ENCODE results near the gene NELFCD. TPM values are rescaled to one million over a fixed set of nuclear protein-coding genes. Genes with fewer than 3 reads are reported as not detected.
"Not testable (repeated sequence)": the region's sequence is repeated elsewhere in the genome, so short reads cannot be mapped to it uniquely, and the experiment has no call there.

The NELFCD gene
- total and polyA plus RNA-seq, 2 donors from 2014 or later = 50.2 to 63.4 TPM

- Histone ChIP-seq H3K4me3 (ENCODE audit: low read length in 3 of 3) (peak overlapping the region; percentile 78 to 96 (median 95)), H3K9me3 (ENCODE audit: control insufficient read depth in 2 of 3, insufficient read depth in 1 of 3, low read length in 3 of 3) (no peaks in the 10 kb centered on the region), H3K27me3 (ENCODE audit: control insufficient read depth, insufficient read depth, low read length) (no peaks in the 10 kb centered on the region), H3K36me3 (ENCODE audit: control insufficient read depth in 2 of 3, insufficient read depth in 3 of 3, low read length in 3 of 3) (peaks cover 0 to 5% (median 0%) of the 10 kb centered on the region in 3 donors), H3K4me1 (ENCODE audit: control insufficient read depth in 2 of 3, insufficient read depth in 2 of 3, low read depth in 1 of 3, low read length in 3 of 3) (peaks cover 4 to 21% (median 5%) of the 10 kb centered on the region in 3 donors), H3K9ac (ENCODE audit: low read length in 3 of 3) (peak overlapping the region; percentile 70 to 87 (median 73)), H3K27ac (ENCODE audit: low read depth in 2 of 2, low read length in 2 of 2) (no peak overlapping the region)
- peak in 3 of 5 donors; percentile 59 to 71 (median 59) for DNase-seq
- TF ChIP-seq CTCF (IDR thresholded peaks at IDR 0.05; ENCODE audit: borderline replicate concordance, extremely low read depth, insufficient read depth) = no peak
- FAIRE-seq = no peak
- intact Hi-C loops (cut with DNase I) = no loop called here
These were observed 740 bp downstream of the NELFCD start for GRCh38 chr20:58981628-58982364.

- H3K4me3 ChIP-seq (ENCODE audit: low read length in 3 of 3) = peak overlapping the region; percentile 8 to 95 (median 17)
These were observed 1.5 kb downstream of the NELFCD start for GRCh38 chr20:58982406-58983114.

DNA sequence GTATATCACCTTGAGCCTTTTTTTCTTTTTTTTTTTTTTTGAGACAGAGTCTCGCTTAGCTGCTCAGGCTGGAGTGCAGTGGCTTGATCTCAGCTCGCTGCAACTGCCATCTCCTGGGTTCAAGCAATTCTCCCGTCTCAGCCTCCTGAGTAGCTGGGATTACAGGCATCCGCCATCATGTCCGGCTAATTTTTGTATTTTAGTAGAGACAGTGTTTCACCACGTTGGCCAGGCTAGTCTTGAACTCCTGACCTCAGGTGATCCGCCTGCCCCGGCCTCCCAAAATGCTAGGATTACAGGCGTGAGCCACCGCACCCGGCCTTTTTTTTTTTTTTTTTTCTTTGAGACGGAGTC lies 2.0 kb downstream of the NELFCD start:
- FAIRE-seq; H3K9me3 ChIP-seq (ENCODE audit: control insufficient read depth in 2 of 3, insufficient read depth in 1 of 3, low read length in 3 of 3); DNase-seq; intact Hi-C loops (cut with DNase I); H3K4me3 ChIP-seq (ENCODE audit: low read length in 3 of 3); H3K27me3 ChIP-seq (ENCODE audit: control insufficient read depth, insufficient read depth, low read length); H3K9ac ChIP-seq (ENCODE audit: low read length in 3 of 3); H3K27ac ChIP-seq (ENCODE audit: low read depth in 2 of 2, low read length in 2 of 2): not testable (repeated sequence)
- H3K36me3 ChIP-seq (ENCODE audit: control insufficient read depth in 2 of 3, insufficient read depth in 3 of 3, low read length in 3 of 3) = peaks cover 6 to 14% (median 12%) of the 10 kb centered on the region in 3 donors
- H3K4me1 ChIP-seq (ENCODE audit: control insufficient read depth in 2 of 3, insufficient read depth in 2 of 3, low read depth in 1 of 3, low read length in 3 of 3) = peaks cover 5 to 29% (median 7%) of the 10 kb centered on the region in 3 donors

More at GRCh38 chr20:58982406-58983114, 1.5 kb downstream of the NELFCD start:
- FAIRE-seq (no peak), DNase-seq (peak in 1 of 5 donors; percentile 48)
- Histone ChIP-seq H3K4me1 (ENCODE audit: control insufficient read depth in 2 of 3, insufficient read depth in 2 of 3, low read depth in 1 of 3, low read length in 3 of 3) (peaks cover 5 to 26% (median 7%) of the 10 kb centered on the region in 3 donors), H3K9me3 (ENCODE audit: control insufficient read depth in 2 of 3, insufficient read depth in 1 of 3, low read length in 3 of 3) (no peaks in the 10 kb centered on the region), H3K27me3 (ENCODE audit: control insufficient read depth, insufficient read depth, low read length) (no peaks in the 10 kb centered on the region), H3K9ac (ENCODE audit: low read length in 3 of 3) (no peak overlapping the region), H3K27ac (ENCODE audit: low read depth in 2 of 2, low read length in 2 of 2) (no peak overlapping the region), H3K36me3 (ENCODE audit: control insufficient read depth in 2 of 3, insufficient read depth in 3 of 3, low read length in 3 of 3) (peaks cover 6 to 11% (median 7%) of the 10 kb centered on the region in 3 donors)
- intact Hi-C loops (cut with DNase I) = no loop called here
- no peak for TF ChIP-seq CTCF (IDR thresholded peaks at IDR 0.05; ENCODE audit: borderline replicate concordance, extremely low read depth, insufficient read depth)

DNA sequence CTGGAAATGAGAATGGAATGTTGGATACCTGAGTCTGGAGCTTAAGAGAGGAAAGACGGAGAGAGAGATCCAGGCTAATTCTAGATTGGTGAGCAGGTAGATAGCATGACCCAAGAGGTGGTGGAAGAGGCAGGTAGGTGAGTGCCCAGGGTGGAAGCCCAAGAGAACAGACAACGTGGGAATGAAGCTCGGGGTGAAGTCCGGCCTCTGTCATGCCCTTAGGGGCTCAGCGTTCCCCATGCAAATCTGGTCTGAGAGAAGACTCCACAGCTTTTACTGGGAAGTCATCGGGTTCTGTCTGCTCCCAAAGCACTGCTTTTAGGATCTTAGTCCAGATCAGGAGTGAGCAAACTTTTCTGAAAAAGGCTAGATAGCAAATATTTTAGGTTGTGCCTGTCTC lies 3.6 kb downstream of the NELFCD start:
- Histone ChIP-seq H3K9me3 (ENCODE audit: control insufficient read depth in 2 of 3, insufficient read depth in 1 of 3, low read length in 3 of 3) (no peaks in the 10 kb centered on the region), H3K4me3 (ENCODE audit: low read length in 3 of 3) (no peak overlapping the region), H3K9ac (ENCODE audit: low read length in 3 of 3) (no peak overlapping the region), H3K36me3 (ENCODE audit: control insufficient read depth in 2 of 3, insufficient read depth in 3 of 3, low read length in 3 of 3) (peaks cover 6 to 28% (median 25%) of the 10 kb centered on the region in 3 donors), H3K27me3 (ENCODE audit: control insufficient read depth, insufficient read depth, low read length) (no peaks in the 10 kb centered on the region), H3K4me1 (ENCODE audit: control insufficient read depth in 2 of 3, insufficient read depth in 2 of 3, low read depth in 1 of 3, low read length in 3 of 3) (peaks cover 5 to 31% (median 7%) of the 10 kb centered on the region in 3 donors), H3K27ac (ENCODE audit: low read depth in 2 of 2, low read length in 2 of 2) (no peak overlapping the region)
- TF ChIP-seq CTCF (IDR thresholded peaks at IDR 0.05; ENCODE audit: borderline replicate concordance, extremely low read depth, insufficient read depth) = no peak
- no peak for DNase-seq
- intact Hi-C loops (cut with DNase I) = no loop called here
- no peak for FAIRE-seq
